HepG2 (cell line): ENCODE data around the gene MYORG. TPM values are rescaled to one million over a fixed set of nuclear protein-coding genes. Genes with fewer than 3 reads are reported as not detected.

Source experiments
- ATAC-seq: fragments of 200-7000 bp; cut with Tn5 transposase; 3 replicates; pipeline ENCODE4 v1.9.1; 2020; ENCODE audit warnings: mild to moderate bottlenecking, moderate library complexity
- BruUV-seq: library from RNA; stranded (reverse); fragments of 400-500 nt; replicated peaks from 2 replicates; lab custom pipeline; 2021; lab: Mats Ljungman, UMichigan
- CTCF ChIA-PET: fragments of 300-600 bp; formaldehyde crosslinking; extraction: SDS; loops from one replicate; lab custom pipeline; 2021; ENCODE audit warnings: low total read pairs, inconsistent platforms, low intra/inter-chr PET ratio; lab: Yijun Ruan, JAX
- POLR2A ChIA-PET: fragments of 350-600 bp; sonication (Branson Sonifier 250); formaldehyde crosslinking; loops from one replicate; lab custom pipeline; 2020; ENCODE audit warnings: antibody characterized with exemption, inconsistent platforms; lab: Yijun Ruan, JAX
- DNase-seq: peaks from one replicate; pipeline ENCODE4 v3.0.0-alpha.2; 2015; ENCODE audit warnings: low spot score
- FAIRE-seq: peaks from 3 replicates; lab custom pipeline; 2011; peaks lifted over from hg19 to GRCh38; lab: Jason Lieb, UNC
- H2AFZ ChIP-seq: one replicate; pipeline ENCODE4 v1.6.1; 2011; ENCODE audit warnings: low read length, inconsistent platforms
- H3K27ac ChIP-seq: fragments of 300-600 bp; 3 replicates; pipeline ENCODE4 v1.8.0; 2011; ENCODE audit warnings: mixed run types, mild to moderate bottlenecking, mixed read lengths, low read length, inconsistent platforms; ENCODE audit not compliant: insufficient read depth; ENCODE audit errors: extremely low read length
- H3K27me3 ChIP-seq, 2 experiments: fragments of 200-600 bp in 1 of 2; 2 replicates in 1 of 2; 3 replicates in 1 of 2; pipeline versions ENCODE4 v1.6.0 to v1.8.0; 2011; ENCODE audit warnings: low read length in 2 of 2, mild to moderate bottlenecking in 2 of 2, moderate library complexity in 2 of 2, inconsistent platforms in 1 of 2; ENCODE audit not compliant: insufficient read depth in 2 of 2, control insufficient read depth in 1 of 2
- H3K36me3 ChIP-seq, 2 experiments: fragments of 200-600 bp in 1 of 2; replicated peaks in 1 of 2; 2 replicates in 1 of 2; 3 replicates in 1 of 2; pipeline versions ENCODE4 v1.5.1 to v1.8.0; 2011; ENCODE audit warnings: low read length in 2 of 2, inconsistent platforms in 1 of 2; ENCODE audit not compliant: insufficient read depth in 2 of 2, control insufficient read depth in 1 of 2
- H3K4me1 ChIP-seq: 2 replicates; pipeline ENCODE4 v1.5.1; 2012; ENCODE audit warnings: low read length, inconsistent platforms; ENCODE audit not compliant: insufficient read depth
- H3K4me2 ChIP-seq: 2 replicates; pipeline ENCODE4 v1.6.0; 2011; ENCODE audit warnings: low read depth, low read length, inconsistent platforms
- H3K4me3 ChIP-seq, 3 experiments: fragments of 200-600 bp in 1 of 3; sonication (generic), shearing (Covaris generic) in 1 of 3; replicated peaks in 1 of 3; 2 replicates each; pipeline ENCODE4 v1.5.1; 2011 to 2016; ENCODE audit warnings: low read length in 3 of 3, inconsistent platforms in 2 of 3, low read depth in 2 of 3, mild to moderate bottlenecking in 2 of 3, control low read depth in 1 of 3, mixed read lengths in 1 of 3; ENCODE audit not compliant: insufficient read depth in 1 of 3
- H3K79me2 ChIP-seq: one replicate; pipeline ENCODE4 v1.6.1; 2011; ENCODE audit warnings: low read length, inconsistent platforms; ENCODE audit not compliant: insufficient read depth
- H3K9ac ChIP-seq: 2 replicates; pipeline ENCODE4 v1.6.0; 2011; ENCODE audit warnings: mild to moderate bottlenecking, low read depth, low read length, inconsistent platforms; ENCODE audit not compliant: insufficient read depth
- H3K9me3 ChIP-seq: 2 replicates; pipeline ENCODE4 v1.5.1; 2012; ENCODE audit warnings: mild to moderate bottlenecking, low read length
- H4K20me1 ChIP-seq: 2 replicates; pipeline ENCODE4 v1.6.0; 2011; ENCODE audit warnings: inconsistent platforms, mild to moderate bottlenecking, low read length, moderate library complexity; ENCODE audit not compliant: insufficient read depth
- CENPBD1 ChIP-seq: sonication (generic); formaldehyde crosslinking; IDR thresholded peaks from 2 replicates; pipeline ENCODE4 v1.8.0; 2022; ENCODE audit warnings: missing genetic modification reagents, low read depth, mild to moderate bottlenecking, borderline replicate concordance
- CERS6 ChIP-seq: sonication (generic); formaldehyde crosslinking; IDR thresholded peaks from 2 replicates; pipeline ENCODE4 v1.5.0; 2020; ENCODE audit warnings: missing genetic modification reagents
- CREM ChIP-seq, 2 experiments: sonication (generic) in 1 of 2; formaldehyde crosslinking in 1 of 2; IDR thresholded peaks; 2 replicates each; pipeline versions ENCODE4 v1.4.0 to v1.6.1; 2016 to 2020; ENCODE audit warnings: antibody characterized with exemption in 1 of 2, mild to moderate bottlenecking in 1 of 2, missing genetic modification reagents in 1 of 2
- GTF3A ChIP-seq: sonication (generic); formaldehyde crosslinking; conservative IDR thresholded peaks from 2 replicates; pipeline ENCODE4 v1.4.0; 2020; ENCODE audit warnings: mild to moderate bottlenecking, missing genetic modification reagents
- HNF4G ChIP-seq, 2 experiments: sonication (generic) in 1 of 2; formaldehyde crosslinking in 1 of 2; IDR thresholded peaks; 2 replicates each; pipeline versions ENCODE4 v1.4.0 to v1.6.1; 2011 to 2020; ENCODE audit warnings: borderline replicate concordance in 2 of 2, low read depth in 2 of 2, mild to moderate bottlenecking in 2 of 2, low read length in 1 of 2, missing genetic modification reagents in 1 of 2, moderate library complexity in 1 of 2
- LBX2 ChIP-seq: sonication (generic); formaldehyde crosslinking; IDR thresholded peaks from 2 replicates; pipeline ENCODE4 v1.5.0; 2020; ENCODE audit warnings: missing genetic modification reagents, mild to moderate bottlenecking, borderline replicate concordance
- MAX ChIP-seq: IDR thresholded peaks from 2 replicates; pipeline ENCODE4 v1.6.1; 2012; ENCODE audit warnings: inconsistent platforms
- MLXIP ChIP-seq: sonication (generic); formaldehyde crosslinking; IDR thresholded peaks from 2 replicates; pipeline ENCODE4 v1.9.0; 2021; ENCODE audit warnings: missing genetic modification reagents, borderline replicate concordance
- PHF21A ChIP-seq: sonication (generic); formaldehyde crosslinking; IDR thresholded peaks from 2 replicates; pipeline ENCODE4 v1.5.0; 2020; ENCODE audit warnings: mild to moderate bottlenecking, missing genetic modification reagents
- U2AF2 ChIP-seq: fragments of 200-400 bp; formaldehyde crosslinking; IDR thresholded peaks from 2 replicates; pipeline ENCODE4 v1.6.1; 2017; ENCODE audit warnings: low read depth, mild to moderate bottlenecking, low read length
- ZNF747 ChIP-seq: sonication (generic); formaldehyde crosslinking; IDR thresholded peaks from 2 replicates; pipeline ENCODE4 v1.8.1; 2023; ENCODE audit warnings: missing genetic modification reagents, mild to moderate bottlenecking, borderline replicate concordance
- ZSCAN31 ChIP-seq: sonication (generic); formaldehyde crosslinking; IDR thresholded peaks from 2 replicates; pipeline ENCODE4 v1.5.0; 2020; ENCODE audit warnings: low read depth, mild to moderate bottlenecking, missing genetic modification reagents
- WGBS: methylation state at CpG from one replicate; pipeline ENCODE4 v1.1.6; 2017; ENCODE audit warnings: low lambda C conversion rate; 5-methylcytosine and 5-hydroxymethylcytosine counted together
- in situ Hi-C: cut with HindIII; loops from 2 replicates; pipeline ENCODE4 v1.10.0; 2017; ENCODE audit warnings: low pct_unique_long_range_greater_than_20kb; ENCODE audit not compliant: extremely low pct_ligation_motif_present
- intact Hi-C: fragments of 100-400 bp; cut with micrococcal nuclease; formaldehyde crosslinking; loops from one replicate; pipeline ENCODE4 v1.10.0; 2022; ENCODE audit not compliant: unreplicated experiment
- polyA plus RNA-seq, 8 experiments: library from polyadenylated mRNA; depleted of rRNA in 3 of 8; stranded (reverse) in 7 of 8; unstranded in 1 of 8; fragments of >200 nt; fragmentation: Illumina TruSeq in 4 of 8; extraction: Trizol in 4 of 8; gene quantifications; 2 replicates each; pipeline versions ENCODE4 v1.2.1 to v1.2.3, GENCODE V29; 2011 to 2016; ENCODE audit warnings: low read depth in 4 of 8, missing spikeins in 1 of 8, mixed read lengths in 1 of 8; ENCODE audit not compliant: insufficient read depth in 1 of 8
- total RNA-seq, 5 experiments: library from RNA; depleted of rRNA; stranded (reverse); fragments of >200 nt; fragmentation: Illumina TruSeq; extraction: Trizol; gene quantifications; 2 replicates each; pipeline ENCODE4 v1.2.3, GENCODE V29; 2016; ENCODE audit warnings: low read depth in 1 of 5

Gene MYORG
- total and polyA plus RNA-seq, 2 of the 13 experiments (the other 11 are each of a cell fraction or from before 2014, with no cell fraction given) = 11.1 to 22.4 TPM

GRCh38 chr9:34370335-34370969 lies 6.2 kb downstream of the MYORG start:
- Histone ChIP-seq H3K9me3 (peaks cover 6% of the 10 kb centered on the region; the same call in 1 of the 2 replicates), H3K27me3 (no peaks in the 10 kb centered on the region), H3K79me2 (peaks cover 15% of the 10 kb centered on the region), H3K27ac (no peak overlapping the region), H4K20me1 (no peaks in the 10 kb centered on the region), H3K36me3 (peaks cover 22 to 33% of the 10 kb centered on the region in 2 experiments), H2AFZ (no peak overlapping the region), H3K9ac (no peak overlapping the region), H3K4me2 (no peak overlapping the region), H3K4me1 (peaks cover 40% of the 10 kb centered on the region), H3K4me3 (no peak overlapping the region)
- BruUV-seq = no TSS peak
- ATAC-seq (no peak), DNase-seq (no peak), FAIRE-seq (no peak)
- intact Hi-C loops = no loop called here
- WGBS = 96% methylated on average over 17 of the region's 23 CpGs
- POLR2A ChIA-PET = no interaction called here
- in situ Hi-C loops = no loop called here
- CTCF ChIA-PET = no interaction called here
- TF ChIP-seq ZNF747 (CRISPR knock-in tag) = no peak
- no peak for TF ChIP-seq U2AF2
- TF ChIP-seq CENPBD1 (CRISPR knock-in tag) = no peak
- no peak for TF ChIP-seq CERS6 (CRISPR knock-in tag)
- no peak for TF ChIP-seq ZSCAN31
- TF ChIP-seq HNF4G (IDR thresholded peaks at IDR 0.05; ENCODE audit: borderline replicate concordance, low read depth, low read length) = no peak
- TF ChIP-seq HNF4G (CRISPR knock-in tag; IDR thresholded peaks at IDR 0.05; ENCODE audit: borderline replicate concordance, low read depth) = no peak
- TF ChIP-seq MAX = no peak
- no peak for TF ChIP-seq CREM (IDR thresholded peaks at IDR 0.05)
- no peak for TF ChIP-seq CREM (CRISPR knock-in tag; IDR thresholded peaks at IDR 0.05)
- TF ChIP-seq GTF3A = no peak
- no peak for TF ChIP-seq LBX2
- TF ChIP-seq PHF21A = no peak
- no peak for TF ChIP-seq MLXIP (CRISPR knock-in tag)
